ENCODE results near the gene KPNA5.
"Not testable (repeated sequence)": the region's sequence is repeated elsewhere in the genome, so short reads cannot be mapped to it uniquely, and the experiment has no call there.

KPNA5 gene

GRCh38 chr6:116697480-116697879 is 16.5 kb downstream of the KPNA5 start:
- DNase-seq (ENCODE audit: low spot score): no peak

GRCh38 chr6:116703888-116704287 is 22.9 kb downstream of the KPNA5 start:
- DNase-seq (ENCODE audit: low spot score): not testable (repeated sequence)

DNA sequence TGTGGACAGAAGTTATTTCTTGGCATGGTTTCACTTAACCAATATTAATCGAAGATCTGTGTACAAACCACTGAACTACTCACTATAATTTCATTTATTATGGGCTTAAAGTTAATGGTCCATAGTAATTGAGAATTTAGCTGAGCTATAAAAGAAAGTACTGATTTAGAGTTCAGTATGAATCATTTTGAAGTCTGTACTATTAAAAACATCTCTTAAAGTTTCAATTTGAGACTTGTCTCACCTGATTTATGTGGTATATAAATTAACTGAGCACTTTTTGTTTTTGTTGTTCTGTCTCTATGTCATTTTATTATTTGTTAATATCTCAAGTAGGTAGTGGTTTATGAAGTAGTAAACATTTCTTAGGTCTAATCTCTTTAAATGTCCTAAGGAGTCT is 24.9 kb downstream of the KPNA5 start:
- DNase-seq (ENCODE audit: low spot score): no peak

DNA sequence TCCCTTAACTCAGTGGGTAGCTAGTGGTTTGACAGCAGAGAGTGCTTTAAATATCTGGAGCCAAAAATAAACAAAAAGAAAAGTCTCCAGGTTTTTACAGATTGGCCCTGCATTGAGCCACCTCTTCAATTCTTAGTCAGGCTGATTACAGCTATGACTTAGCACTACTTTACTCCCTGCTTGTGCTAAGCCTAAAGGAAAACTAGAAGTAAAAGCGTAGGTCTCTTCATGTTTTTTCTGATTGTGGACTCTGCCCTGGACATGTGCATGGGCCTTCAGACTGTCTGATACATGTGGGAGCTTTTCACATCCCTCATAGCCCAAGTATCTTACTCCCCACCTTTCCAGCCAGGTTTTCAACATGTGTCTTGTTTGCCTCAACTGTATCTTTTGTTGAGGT is 33.3 kb downstream of the KPNA5 start:
- DNase-seq (ENCODE audit: low spot score): no peak

DNA sequence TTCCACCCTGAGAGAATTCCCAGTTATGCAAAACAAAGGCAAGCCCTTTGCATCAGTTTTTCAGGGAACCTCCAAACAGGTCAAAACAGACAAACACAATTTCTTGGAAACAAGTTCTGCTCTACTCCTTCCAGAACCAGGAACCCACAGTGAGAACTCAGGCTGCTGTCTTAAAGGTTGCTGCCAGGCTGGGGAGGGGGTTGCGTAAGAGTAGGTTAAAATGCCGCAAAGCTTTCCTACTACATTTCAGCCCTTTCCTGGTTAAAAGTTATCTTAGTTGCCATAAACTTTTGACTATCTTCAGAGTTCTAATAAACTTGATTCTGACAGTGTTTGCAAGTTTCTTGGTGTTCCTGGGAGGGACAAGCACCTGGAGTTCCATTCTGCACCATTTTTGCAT is 33.8 kb downstream of the KPNA5 start:
- no peak for DNase-seq (ENCODE audit: low spot score)

DNA sequence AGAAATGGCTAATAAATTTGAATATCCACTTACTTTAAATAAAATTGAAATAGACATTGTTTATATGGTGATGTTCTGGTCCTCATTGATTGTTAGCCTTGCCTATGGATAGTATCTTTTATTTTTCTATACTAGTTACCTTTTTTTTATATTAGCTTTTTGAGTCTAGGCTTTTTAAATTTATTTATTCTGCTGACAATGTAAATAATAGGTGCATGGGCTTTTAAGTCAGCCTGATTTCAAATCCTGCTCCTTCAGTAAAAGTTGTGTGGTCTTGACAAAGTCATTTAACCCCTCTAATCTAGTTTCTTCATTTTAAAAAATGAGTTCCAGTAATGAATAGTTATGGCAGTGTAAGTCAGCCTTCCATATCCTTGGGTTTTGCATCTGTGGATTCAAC is 45.9 kb downstream of the KPNA5 start:
- no peak for DNase-seq (ENCODE audit: low spot score)

- no peak for DNase-seq (ENCODE audit: low spot score)
Observed at GRCh38 chr6:116730513-116730912, 49.5 kb downstream of the KPNA5 start.

DNA sequence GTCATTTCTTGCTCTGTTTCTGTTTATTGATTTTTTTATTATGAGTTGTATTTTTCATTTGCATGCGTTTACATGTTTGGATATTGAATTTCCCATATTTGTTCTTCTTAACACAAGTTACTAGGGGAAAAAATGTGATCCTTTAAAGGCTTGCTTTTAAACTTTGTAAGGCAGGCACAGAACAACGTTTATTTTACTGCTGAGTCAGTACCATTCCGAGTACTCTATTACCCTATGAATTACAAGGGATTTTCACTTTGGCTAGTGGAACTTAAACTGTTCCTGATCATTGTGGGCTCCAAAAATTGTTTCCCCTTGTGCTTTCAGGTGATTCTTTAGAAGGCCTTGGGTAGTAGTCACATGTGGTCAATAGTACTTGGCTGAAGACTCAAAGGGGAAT is 56.0 kb downstream of the KPNA5 start:
- no peak for DNase-seq (ENCODE audit: low spot score)

DNA sequence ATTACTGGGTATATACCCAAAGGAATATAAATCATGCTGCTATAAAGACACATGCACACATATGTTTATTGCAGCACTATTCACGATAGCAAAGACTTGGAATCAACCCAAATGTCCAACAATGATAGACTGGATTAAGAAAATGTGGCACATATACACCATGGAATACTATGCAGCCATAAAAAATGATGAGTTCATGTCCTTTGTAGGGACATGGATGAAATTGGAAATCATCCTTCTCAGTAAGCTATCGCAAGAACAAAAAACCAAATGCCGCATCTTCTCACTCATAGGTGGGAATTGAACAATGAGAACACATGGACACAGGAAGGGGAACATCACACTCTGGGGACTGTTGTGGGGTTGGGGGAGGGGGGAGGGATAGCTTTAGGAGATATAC is 59.5 kb downstream of the KPNA5 start:
- not testable (repeated sequence) for DNase-seq (ENCODE audit: low spot score)

GRCh38 chr6:116741571-116741970 is 60.6 kb downstream of the KPNA5 start:
- no peak for DNase-seq (ENCODE audit: low spot score)

- no peak for DNase-seq (ENCODE audit: low spot score)
Observed at GRCh38 chr6:116745176-116745575, 64.2 kb downstream of the KPNA5 start.

DNA sequence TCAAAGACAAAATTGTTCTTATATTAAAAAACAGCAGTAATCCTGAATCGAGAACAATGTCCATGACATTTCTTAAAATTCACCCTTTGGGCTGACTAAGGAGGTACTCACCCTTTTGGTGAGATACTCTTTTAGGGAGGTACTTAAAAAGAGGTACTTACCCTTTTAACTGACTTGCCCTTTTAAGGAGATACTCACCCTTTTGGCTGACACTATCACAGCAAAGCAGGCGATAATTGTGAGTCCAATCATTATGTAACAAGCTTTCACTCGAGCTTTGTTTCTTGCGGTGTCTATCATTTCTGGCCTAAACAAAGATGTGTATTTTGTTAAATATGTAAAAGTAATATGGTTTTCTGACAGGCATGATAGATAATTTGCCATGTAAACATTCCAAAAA is 80.8 kb downstream of the KPNA5 start:
- no peak for DNase-seq (ENCODE audit: low spot score)

- no peak for DNase-seq (ENCODE audit: low spot score)
Observed at GRCh38 chr6:116762235-116762634, 81.2 kb downstream of the KPNA5 start.

- no peak for DNase-seq (ENCODE audit: low spot score)
Observed at GRCh38 chr6:116763048-116763447, 82.0 kb downstream of the KPNA5 start.

DNA sequence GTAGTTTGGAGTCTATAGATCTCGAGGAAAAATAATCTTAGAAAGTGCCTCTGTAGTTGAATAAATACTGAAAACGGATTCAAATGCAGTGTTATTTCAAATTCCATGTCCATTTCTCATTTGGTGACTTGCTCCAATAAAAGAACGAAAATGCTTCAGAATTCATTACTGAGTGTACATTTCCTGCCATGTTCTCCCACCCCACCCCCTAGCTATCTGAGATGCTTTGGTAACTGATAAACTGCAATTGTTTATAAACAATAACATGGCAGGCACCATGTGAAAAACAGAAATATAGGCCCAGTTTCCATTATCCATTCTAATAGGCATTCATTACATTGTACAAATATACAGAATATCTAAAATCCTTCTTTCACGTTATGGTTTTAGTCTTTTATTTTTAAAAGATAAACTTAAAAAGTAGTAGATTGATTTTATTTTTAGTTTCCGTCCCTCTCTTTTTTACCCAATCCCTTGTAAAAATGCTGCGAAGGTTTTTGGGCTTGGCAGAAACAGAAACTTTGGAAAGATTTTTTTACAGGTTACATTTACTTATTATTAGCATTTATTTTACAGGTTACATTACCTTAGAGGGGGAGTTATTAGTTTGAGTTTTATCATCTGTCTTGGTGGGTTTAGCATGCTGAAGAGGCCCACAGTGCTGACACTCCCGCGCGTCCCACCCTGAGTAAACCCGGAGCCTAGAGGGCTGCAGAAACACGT is 83.1 kb downstream of the KPNA5 start:
- DNase-seq (ENCODE audit: low spot score): no peak

GRCh38 chr6:116764629-116764960 is 83.6 kb downstream of the KPNA5 start:
- DNase-seq (ENCODE audit: low spot score): no peak

GRCh38 chr6:116764961-116765841 is 84.2 kb downstream of the KPNA5 start, which contains the start of gene FAM162B:
Gene FAM162B (minus strand): TSS chr6:116765719. CDS start chr6:116765576, 143 bp downstream.
- peak; percentile 62 for DNase-seq (ENCODE audit: low spot score)

DNA sequence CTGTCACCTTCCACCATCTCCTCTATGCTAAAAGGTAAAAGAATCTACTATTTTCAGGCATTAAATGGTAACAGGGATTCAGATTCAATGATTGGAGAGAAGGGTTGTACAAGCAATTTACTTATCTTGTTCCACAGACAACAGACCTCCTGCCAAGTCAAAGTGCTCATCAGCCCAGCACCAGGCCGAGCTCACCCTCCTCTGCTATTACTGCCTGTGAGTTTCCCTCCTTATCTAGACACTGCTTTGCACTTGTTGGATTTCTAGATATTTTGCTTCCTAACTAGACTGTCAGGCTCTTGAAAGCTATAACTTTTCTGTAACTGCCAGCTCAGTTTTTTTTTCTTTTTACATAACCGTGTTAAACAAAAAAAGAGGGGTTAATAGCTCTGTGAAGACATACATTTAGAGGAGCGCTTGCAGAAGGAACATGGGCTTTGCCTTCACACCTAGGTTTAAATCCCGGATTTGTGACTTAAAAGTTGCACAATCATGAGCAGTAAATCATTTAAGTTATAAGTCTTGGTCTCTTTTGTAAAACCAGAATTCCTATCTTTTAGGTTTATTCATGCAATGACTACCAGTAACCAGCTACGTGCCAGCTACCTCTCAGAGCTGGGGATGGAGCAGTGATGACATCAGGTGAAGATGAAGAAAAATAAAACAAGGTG is 85.6 kb downstream of the KPNA5 start:
- no peak for DNase-seq (ENCODE audit: low spot score)

GRCh38 chr6:116767715-116768114 is 86.7 kb downstream of the KPNA5 start:
- no peak for DNase-seq (ENCODE audit: low spot score)

DNA sequence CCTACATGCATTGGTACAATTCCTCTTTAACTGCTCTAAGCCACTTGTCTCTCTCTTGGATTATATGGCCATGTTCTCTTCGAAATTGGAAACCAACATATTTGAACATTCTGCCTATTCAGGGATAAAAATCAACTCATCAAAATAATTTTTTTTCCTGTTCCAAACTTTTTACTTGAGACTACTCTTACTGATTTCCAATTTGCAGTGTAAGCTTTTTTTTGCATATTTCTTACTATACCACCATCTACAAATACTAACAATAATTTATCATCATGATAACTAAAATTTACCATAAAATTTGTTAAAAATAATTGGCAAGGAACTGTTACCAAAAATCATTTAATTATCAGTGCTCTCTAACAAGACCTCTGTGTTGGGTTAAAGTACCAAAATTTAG is 91.4 kb downstream of the KPNA5 start:
- DNase-seq (ENCODE audit: low spot score): no peak

GRCh38 chr6:116773886-116774285 is 92.9 kb downstream of the KPNA5 start:
- DNase-seq (ENCODE audit: low spot score): no peak

DNA sequence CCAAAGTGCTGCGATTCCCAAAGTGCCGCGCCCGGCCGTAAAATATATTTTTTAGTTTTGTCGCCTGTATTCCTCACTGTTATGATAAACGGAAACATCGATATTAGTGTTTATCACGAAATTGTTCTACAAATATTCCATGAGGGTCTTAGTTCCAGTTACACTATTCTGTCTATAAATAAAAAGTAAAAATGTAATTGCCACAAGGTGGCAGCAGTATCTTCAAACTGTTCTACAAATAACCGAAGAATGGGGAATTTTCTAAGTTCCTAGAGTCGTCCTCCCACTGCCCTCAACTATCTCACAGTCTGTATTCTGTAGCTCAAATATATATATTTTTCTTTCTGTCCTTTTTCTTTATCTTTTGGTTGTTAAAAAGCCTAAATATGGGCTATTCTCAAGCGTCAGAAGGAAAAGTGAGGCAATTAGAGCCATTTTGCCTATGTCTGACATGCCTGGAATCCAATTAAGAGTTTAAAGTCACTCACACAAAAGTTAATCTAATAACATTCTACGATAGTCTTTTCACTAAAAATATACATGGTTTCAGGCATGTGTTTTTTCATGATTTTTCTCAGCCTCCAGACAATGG is 98.7 kb downstream of the KPNA5 start:
- DNase-seq (ENCODE audit: low spot score): peak; percentile 65
